GM10847 (cell line): ENCODE results near the gene DDR2.

Experiments used
- POLR2A ChIP-seq: IDR thresholded peaks from 2 replicates; pipeline ENCODE4 v1.6.1; 2011; ENCODE audit not compliant: insufficient read length; ENCODE audit errors: extremely low read depth

DDR2 gene

DNA sequence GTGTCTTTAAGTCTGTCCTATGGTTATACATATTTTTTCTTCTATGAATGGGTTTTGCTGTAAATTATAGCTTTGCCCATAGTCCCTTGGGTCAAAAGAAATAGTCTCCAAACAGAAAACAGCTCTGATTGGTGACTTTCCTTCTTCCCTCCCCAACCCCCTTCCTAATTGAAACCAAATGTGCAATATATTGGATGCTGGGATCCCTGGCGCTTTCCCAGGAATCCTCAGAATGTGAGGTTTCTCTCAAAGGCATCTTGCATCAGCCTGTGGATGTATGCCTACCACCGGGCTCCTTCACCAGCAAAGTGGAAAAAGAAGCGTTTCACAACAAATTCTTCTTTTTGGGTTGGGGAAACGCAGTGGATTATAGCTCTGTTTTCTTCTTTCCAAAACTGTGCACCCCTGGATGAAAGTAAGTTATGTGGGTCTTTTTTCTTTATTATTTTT lies at the start of gene DDR2:
Gene DDR2 (plus strand): TSS at position 248 of the 450 bp plus-strand sequence. CDS start 86,600 bp downstream, outside the sequence.
- no peak for TF ChIP-seq POLR2A

DNA sequence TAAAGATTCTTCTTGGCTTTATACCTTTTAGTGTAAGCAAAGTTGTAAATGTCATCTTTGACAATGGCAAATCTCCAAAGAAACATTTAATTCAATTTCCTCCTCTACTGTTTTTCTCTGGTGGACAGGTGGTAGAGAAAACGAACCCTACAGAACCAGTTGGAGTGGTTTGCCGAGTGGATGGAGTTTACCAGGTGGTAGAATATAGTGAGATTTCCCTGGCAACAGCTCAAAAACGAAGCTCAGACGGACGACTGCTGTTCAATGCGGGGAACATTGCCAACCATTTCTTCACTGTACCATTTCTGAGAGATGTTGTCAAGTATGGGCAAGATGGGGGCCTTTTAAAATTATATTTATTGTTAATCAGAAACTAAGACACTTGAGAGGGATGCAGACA lies 44.9 kb upstream of the DDR2 start:
- TF ChIP-seq POLR2A, result no peak

DNA sequence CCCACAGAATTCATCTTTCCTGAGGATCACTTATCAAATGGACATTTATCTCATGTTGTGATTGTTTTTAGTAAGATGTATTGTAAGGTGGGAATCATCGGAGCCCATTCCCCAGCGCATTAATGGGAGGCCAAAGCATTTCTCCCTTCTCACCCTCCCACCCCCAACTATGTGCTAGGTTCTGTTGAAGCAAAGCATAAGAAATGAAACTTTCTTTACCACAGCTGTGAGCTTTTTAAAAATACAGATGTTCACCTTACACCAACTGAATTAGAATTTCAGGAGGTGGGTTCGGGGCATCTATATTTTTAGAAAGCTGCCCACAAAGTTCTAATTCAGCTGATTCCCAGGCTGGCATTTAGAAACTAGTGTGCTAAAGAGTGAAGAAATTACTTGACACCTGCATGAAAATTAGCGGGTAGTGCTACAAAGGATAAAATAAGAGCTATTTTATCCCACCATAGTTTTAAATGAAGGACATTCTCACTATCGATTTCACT lies 44.5 kb upstream of the DDR2 start:
- TF ChIP-seq POLR2A, result no peak

DNA sequence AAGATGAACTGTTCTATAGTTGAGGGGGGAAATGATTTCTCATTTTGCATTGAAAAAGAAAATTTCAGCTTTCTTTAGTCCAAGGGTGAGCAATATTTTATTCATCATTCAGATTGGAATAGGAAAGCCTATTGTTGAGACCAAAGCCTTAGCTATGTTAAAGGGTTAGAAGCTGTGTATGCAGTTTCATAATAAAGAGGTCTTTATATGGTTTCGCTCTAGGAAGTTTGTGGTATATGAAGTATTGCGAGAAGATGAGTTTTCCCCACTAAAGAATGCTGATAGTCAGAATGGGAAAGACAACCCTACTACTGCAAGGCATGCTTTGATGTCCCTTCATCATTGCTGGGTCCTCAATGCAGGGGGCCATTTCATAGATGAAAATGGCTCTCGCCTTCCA lies 42.2 kb upstream of the DDR2 start:
- TF ChIP-seq POLR2A, result no peak

DNA sequence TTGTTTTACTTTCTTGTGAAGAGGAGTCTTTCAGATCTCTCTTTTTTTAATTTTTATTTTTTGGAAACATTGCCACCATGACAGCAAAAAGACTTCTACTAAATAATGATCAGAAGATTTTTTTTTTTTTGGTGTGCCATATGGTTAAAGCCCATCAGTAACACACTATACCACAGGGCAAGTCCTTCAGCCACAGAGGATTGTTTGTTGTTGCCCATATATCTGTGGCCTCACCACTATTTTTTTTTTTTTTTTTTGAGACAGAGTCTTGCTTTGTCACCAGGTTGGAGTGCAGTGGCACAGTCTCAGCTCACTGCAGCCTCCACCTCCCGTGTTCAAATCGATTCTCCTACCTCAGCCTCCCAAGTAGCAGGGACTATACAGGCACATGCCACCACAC lies 41.6 kb upstream of the DDR2 start:
- TF ChIP-seq POLR2A, result no peak

GRCh38 chr1:162596514-162597170 lies 35.6 kb upstream of the DDR2 start:
- no peak for TF ChIP-seq POLR2A

- no peak for TF ChIP-seq POLR2A
Measured at GRCh38 chr1:162599451-162599850, 32.8 kb upstream of the DDR2 start.

GRCh38 chr1:162605225-162605927 lies 26.9 kb upstream of the DDR2 start:
- no peak for TF ChIP-seq POLR2A

DNA sequence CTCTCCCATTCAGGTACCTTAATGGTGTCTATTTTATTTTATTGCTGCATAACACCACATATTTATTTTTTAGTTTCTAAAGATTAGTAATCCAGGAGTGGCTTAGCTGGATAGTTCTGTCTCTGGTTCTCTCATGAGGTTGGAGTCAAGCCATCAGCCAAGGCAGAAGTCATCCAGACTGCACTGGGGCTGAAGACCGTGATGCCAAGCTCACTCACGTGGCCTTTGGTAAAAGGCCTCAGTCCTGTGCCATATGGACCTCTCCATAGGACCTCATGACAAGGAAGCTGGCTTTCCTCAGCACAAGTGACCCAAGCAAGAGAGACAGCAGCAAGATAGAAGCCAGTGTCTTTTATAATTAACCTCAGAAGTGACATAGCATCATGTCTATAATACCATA lies 23.0 kb upstream of the DDR2 start:
- TF ChIP-seq POLR2A, result no peak

GRCh38 chr1:162612606-162613400 lies 19.5 kb upstream of the DDR2 start:
- no peak for TF ChIP-seq POLR2A

GRCh38 chr1:162616848-162617247 lies 15.4 kb upstream of the DDR2 start:
- TF ChIP-seq POLR2A, result no peak

GRCh38 chr1:162617513-162617912 lies 14.8 kb upstream of the DDR2 start:
- no peak for TF ChIP-seq POLR2A

GRCh38 chr1:162619076-162619475 lies 13.2 kb upstream of the DDR2 start:
- no peak for TF ChIP-seq POLR2A

GRCh38 chr1:162621256-162621655 lies 11.0 kb upstream of the DDR2 start:
- TF ChIP-seq POLR2A, result no peak

GRCh38 chr1:162625679-162626078 lies 6.6 kb upstream of the DDR2 start:
- TF ChIP-seq POLR2A, result no peak

DNA sequence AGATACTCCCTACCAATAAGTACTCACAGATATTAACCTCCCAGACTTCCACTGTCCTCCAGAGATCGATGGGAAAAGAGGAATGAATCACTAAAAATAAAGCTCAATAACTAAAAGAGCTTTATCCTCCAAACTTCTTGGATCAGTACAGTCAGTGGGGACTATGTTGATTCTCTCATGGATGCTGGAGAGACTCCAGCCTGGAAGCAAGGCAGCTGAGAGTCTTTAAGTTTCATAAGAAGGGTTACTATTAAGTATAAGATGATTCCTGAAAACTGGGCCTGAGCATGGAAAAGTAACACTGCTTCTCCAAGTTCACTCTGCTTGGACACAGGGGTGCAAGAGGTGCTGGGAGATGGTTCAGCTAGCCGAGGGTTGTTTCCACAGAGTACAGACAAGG lies 6.2 kb upstream of the DDR2 start:
- TF ChIP-seq POLR2A, result no peak
